ENCODE measurements around the gene PEX26.
"Not testable (repeated sequence)": the region's sequence is repeated elsewhere in the genome, so short reads cannot be mapped to it uniquely, and the experiment has no call there.

Gene PEX26

GRCh38 chr22:18130699-18131429 lies 53.1 kb downstream of the PEX26 start:
- Histone ChIP-seq H3K27me3 (ENCODE audit: insufficient read depth, low read length) (no peaks in the 10 kb centered on the region), H2BK120ac (ENCODE audit: insufficient read depth, low read length, poor library complexity) (no peak overlapping the region), H3K18ac (ENCODE audit: low read length) (no peak overlapping the region), H3K36me3 (ENCODE audit: control insufficient read depth in 1 of 2, insufficient read depth in 2 of 2, low read length in 2 of 2) (no peaks in the 10 kb centered on the region), H3K23ac (ENCODE audit: low read length) (no peak overlapping the region), H2AK5ac (ENCODE audit: low read length) (no peak overlapping the region), H3K9ac (ENCODE audit: low read length) (no peak overlapping the region), H2AFZ (ENCODE audit: insufficient read depth, low read length, poor library complexity) (no peak overlapping the region), H3K4me1 (ENCODE audit: control insufficient read depth in 1 of 2, insufficient read depth in 2 of 2, low read length in 2 of 2) (no peaks in the 10 kb centered on the region), H2BK12ac (ENCODE audit: low read length) (no peak overlapping the region), H3K14ac (ENCODE audit: low read length) (no peak overlapping the region), H3K79me2 (ENCODE audit: control insufficient read depth, insufficient read depth, low read length, poor library complexity) (no peaks in the 10 kb centered on the region), H4K91ac (ENCODE audit: low read depth, low read length) (no peak overlapping the region), H3K9me3 (ENCODE audit: insufficient read depth, low read depth, low read length) (peaks cover 4% of the 10 kb centered on the region), H2BK5ac (ENCODE audit: low read depth, low read length, poor library complexity) (no peak overlapping the region), H3K4ac (ENCODE audit: low read depth, low read length) (no peak overlapping the region), H3K27ac (ENCODE audit: low read depth, low read length) (no peak overlapping the region), H4K8ac (ENCODE audit: low read depth, low read length) (no peak overlapping the region), H3K79me1 (ENCODE audit: low read length) (no peaks in the 10 kb centered on the region), H3K4me2 (ENCODE audit: low read length) (no peak overlapping the region), H3K4me3 (ENCODE audit: low read depth, low read length) (no peak overlapping the region), H4K12ac (ENCODE audit: low read depth, low read length) (no peak overlapping the region)
- DNase-seq, result no peak
- WGBS (ENCODE audit: extremely low coverage, insufficient coverage, insufficient read length), result no CpG with 5 or more reads among the region's 20 CpGs

- Histone ChIP-seq H3K4me2 (ENCODE audit: low read length) (no peak overlapping the region), H3K18ac (ENCODE audit: low read length) (no peak overlapping the region), H4K8ac (ENCODE audit: low read depth, low read length) (no peak overlapping the region), H2AK5ac (ENCODE audit: low read length) (no peak overlapping the region), H2BK12ac (ENCODE audit: low read length) (no peak overlapping the region), H3K79me1 (ENCODE audit: low read length) (no peaks in the 10 kb centered on the region), H3K14ac (ENCODE audit: low read length) (no peak overlapping the region), H3K4me3 (ENCODE audit: low read depth, low read length) (no peak overlapping the region), H2BK120ac (ENCODE audit: insufficient read depth, low read length, poor library complexity) (no peak overlapping the region), H4K91ac (ENCODE audit: low read depth, low read length) (no peak overlapping the region), H2AFZ (ENCODE audit: insufficient read depth, low read length, poor library complexity) (no peak overlapping the region), H3K27me3 (ENCODE audit: insufficient read depth, low read length) (no peaks in the 10 kb centered on the region), H3K23ac (ENCODE audit: low read length) (no peak overlapping the region), H2BK5ac (ENCODE audit: low read depth, low read length, poor library complexity) (no peak overlapping the region), H4K12ac (ENCODE audit: low read depth, low read length) (no peak overlapping the region), H3K36me3 (ENCODE audit: control insufficient read depth in 1 of 2, insufficient read depth in 2 of 2, low read length in 2 of 2) (no peaks in the 10 kb centered on the region), H3K79me2 (ENCODE audit: control insufficient read depth, insufficient read depth, low read length, poor library complexity) (no peaks in the 10 kb centered on the region), H3K9me3 (ENCODE audit: insufficient read depth, low read depth, low read length) (peaks cover 2% of the 10 kb centered on the region), H3K27ac (ENCODE audit: low read depth, low read length) (no peak overlapping the region), H3K9ac (ENCODE audit: low read length) (no peak overlapping the region), H3K4ac (ENCODE audit: low read depth, low read length) (no peak overlapping the region), H3K4me1 (ENCODE audit: control insufficient read depth in 1 of 2, insufficient read depth in 2 of 2, low read length in 2 of 2) (no peaks in the 10 kb centered on the region)
- no CpG with 5 or more reads among the region's 2 CpGs for WGBS (ENCODE audit: extremely low coverage, insufficient coverage, insufficient read length)
- no peak for DNase-seq
Measured at GRCh38 chr22:18133452-18133851, 55.7 kb downstream of the PEX26 start.

- H2BK12ac ChIP-seq (ENCODE audit: low read length), result no peak overlapping the region
- H4K12ac ChIP-seq (ENCODE audit: low read depth, low read length), result no peak overlapping the region
- H3K9me3 ChIP-seq (ENCODE audit: insufficient read depth, low read depth, low read length), result peaks cover 1% of the 10 kb centered on the region
- no peak overlapping the region for H2BK5ac ChIP-seq (ENCODE audit: low read depth, low read length, poor library complexity)
- no peaks in the 10 kb centered on the region for H3K27me3 ChIP-seq (ENCODE audit: insufficient read depth, low read length)
- no peak overlapping the region for H3K4me2 ChIP-seq (ENCODE audit: low read length)
- no peak overlapping the region for H4K91ac ChIP-seq (ENCODE audit: low read depth, low read length)
- H3K14ac ChIP-seq (ENCODE audit: low read length), result no peak overlapping the region
- no peak overlapping the region for H3K4me3 ChIP-seq (ENCODE audit: low read depth, low read length)
- H4K8ac ChIP-seq (ENCODE audit: low read depth, low read length), result no peak overlapping the region
- no peak overlapping the region for H2BK120ac ChIP-seq (ENCODE audit: insufficient read depth, low read length, poor library complexity)
- no peak overlapping the region for H3K4ac ChIP-seq (ENCODE audit: low read depth, low read length)
- no peak overlapping the region for H2AK5ac ChIP-seq (ENCODE audit: low read length)
- peak in 1 of 2 donors; percentile 23 for DNase-seq
- no peaks in the 10 kb centered on the region for H3K79me1 ChIP-seq (ENCODE audit: low read length)
- WGBS (ENCODE audit: extremely low coverage, insufficient coverage, insufficient read length), result no CpG with 5 or more reads among the region's 21 CpGs
- no peaks in the 10 kb centered on the region for H3K4me1 ChIP-seq (ENCODE audit: control insufficient read depth in 1 of 2, insufficient read depth in 2 of 2, low read length in 2 of 2)
- H3K18ac ChIP-seq (ENCODE audit: low read length), result no peak overlapping the region
- H3K79me2 ChIP-seq (ENCODE audit: control insufficient read depth, insufficient read depth, low read length, poor library complexity), result no peaks in the 10 kb centered on the region
- H3K9ac ChIP-seq (ENCODE audit: low read length), result no peak overlapping the region
- H3K23ac ChIP-seq (ENCODE audit: low read length), result no peak overlapping the region
- H2AFZ ChIP-seq (ENCODE audit: insufficient read depth, low read length, poor library complexity), result no peak overlapping the region
- H3K36me3 ChIP-seq (ENCODE audit: control insufficient read depth in 1 of 2, insufficient read depth in 2 of 2, low read length in 2 of 2), result no peaks in the 10 kb centered on the region
- H3K27ac ChIP-seq (ENCODE audit: low read depth, low read length), result no peak overlapping the region
Measured at GRCh38 chr22:18136563-18137320, 59.0 kb downstream of the PEX26 start.

- H2BK5ac ChIP-seq (ENCODE audit: low read depth, low read length, poor library complexity); H2AFZ ChIP-seq (ENCODE audit: insufficient read depth, low read length, poor library complexity); H3K9ac ChIP-seq (ENCODE audit: low read length); H3K27ac ChIP-seq (ENCODE audit: low read depth, low read length); H4K8ac ChIP-seq (ENCODE audit: low read depth, low read length); H3K4me2 ChIP-seq (ENCODE audit: low read length); H3K4ac ChIP-seq (ENCODE audit: low read depth, low read length); H3K9me3 ChIP-seq (ENCODE audit: insufficient read depth, low read depth, low read length); H4K12ac ChIP-seq (ENCODE audit: low read depth, low read length); H2AK5ac ChIP-seq (ENCODE audit: low read length); H3K79me1 ChIP-seq (ENCODE audit: low read length); H2BK12ac ChIP-seq (ENCODE audit: low read length); H4K91ac ChIP-seq (ENCODE audit: low read depth, low read length); H2BK120ac ChIP-seq (ENCODE audit: insufficient read depth, low read length, poor library complexity); H3K14ac ChIP-seq (ENCODE audit: low read length); H3K4me1 ChIP-seq (ENCODE audit: control insufficient read depth in 1 of 2, insufficient read depth in 2 of 2, low read length in 2 of 2); H3K36me3 ChIP-seq (ENCODE audit: control insufficient read depth in 1 of 2, insufficient read depth in 2 of 2, low read length in 2 of 2); H3K18ac ChIP-seq (ENCODE audit: low read length); H3K79me2 ChIP-seq (ENCODE audit: control insufficient read depth, insufficient read depth, low read length, poor library complexity); H3K27me3 ChIP-seq (ENCODE audit: insufficient read depth, low read length); H3K23ac ChIP-seq (ENCODE audit: low read length); DNase-seq; H3K4me3 ChIP-seq (ENCODE audit: low read depth, low read length): not testable (repeated sequence)
- WGBS (ENCODE audit: extremely low coverage, insufficient coverage, insufficient read length), result no CpG with 5 or more reads among the region's 6 CpGs
Measured at GRCh38 chr22:18141004-18141403, 63.2 kb downstream of the PEX26 start.

Data from trophoblast cell (in vitro differentiated cells and primary cell).